Endothelial cell of umbilical vein (primary cell): ENCODE results near the gene TTLL5.

Experiments used
- EZH2 ChIP-seq: IDR thresholded peaks from 2 replicates; pipeline ENCODE4 v1.6.1; 2012; ENCODE audit warnings: borderline replicate concordance, low read depth, mild to moderate bottlenecking, moderate library complexity, low read length, inconsistent platforms; ENCODE audit not compliant: severe bottlenecking
- JUN ChIP-seq: IDR thresholded peaks from 2 replicates; pipeline ENCODE4 v1.6.1; 2011; ENCODE audit warnings: borderline replicate concordance, low read depth; ENCODE audit not compliant: insufficient read length, insufficient read depth
- POLR2AphosphoS5 ChIP-seq: IDR thresholded peaks from 2 replicates; pipeline ENCODE4 v1.6.1; 2012; ENCODE audit warnings: low read depth, mild to moderate bottlenecking, control low read depth, low read length, moderate library complexity; ENCODE audit not compliant: insufficient read depth
- TF ChIP-seq, protein P1 (sequence below), 2 donors: IDR thresholded peaks; 1 replicate in 1 of 2; 2 replicates in 1 of 2; pipeline ENCODE4 v1.5.1; 2011; ENCODE audit warnings: low read length in 2 of 2, mild to moderate bottlenecking in 2 of 2, moderate library complexity in 2 of 2, control low read depth in 1 of 2, inconsistent platforms in 1 of 2, low read depth in 1 of 2; ENCODE audit not compliant: insufficient read depth in 1 of 2; ENCODE audit errors: extremely low read depth in 1 of 2

DNA sequence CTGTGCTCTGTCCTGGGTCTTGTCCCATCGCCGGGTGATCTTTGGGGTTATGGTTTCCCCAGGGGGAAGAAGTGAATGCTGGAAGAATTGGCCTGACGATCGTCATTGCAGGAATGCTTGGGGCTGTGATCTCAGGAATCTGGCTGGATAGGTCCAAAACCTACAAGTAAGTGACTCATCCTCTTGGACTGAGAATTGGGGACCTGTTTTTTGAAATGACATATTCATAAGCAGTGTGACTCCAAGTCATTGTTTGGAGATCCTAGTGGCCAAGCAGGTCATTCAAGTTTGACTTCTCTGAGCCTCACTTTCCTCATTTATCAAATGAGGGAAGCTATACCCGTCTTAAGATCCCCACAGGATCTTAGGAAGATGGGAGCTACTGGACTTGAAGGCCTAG is 26.2 kb upstream of the TTLL5 start:
- TF ChIP-seq, protein P1, sequence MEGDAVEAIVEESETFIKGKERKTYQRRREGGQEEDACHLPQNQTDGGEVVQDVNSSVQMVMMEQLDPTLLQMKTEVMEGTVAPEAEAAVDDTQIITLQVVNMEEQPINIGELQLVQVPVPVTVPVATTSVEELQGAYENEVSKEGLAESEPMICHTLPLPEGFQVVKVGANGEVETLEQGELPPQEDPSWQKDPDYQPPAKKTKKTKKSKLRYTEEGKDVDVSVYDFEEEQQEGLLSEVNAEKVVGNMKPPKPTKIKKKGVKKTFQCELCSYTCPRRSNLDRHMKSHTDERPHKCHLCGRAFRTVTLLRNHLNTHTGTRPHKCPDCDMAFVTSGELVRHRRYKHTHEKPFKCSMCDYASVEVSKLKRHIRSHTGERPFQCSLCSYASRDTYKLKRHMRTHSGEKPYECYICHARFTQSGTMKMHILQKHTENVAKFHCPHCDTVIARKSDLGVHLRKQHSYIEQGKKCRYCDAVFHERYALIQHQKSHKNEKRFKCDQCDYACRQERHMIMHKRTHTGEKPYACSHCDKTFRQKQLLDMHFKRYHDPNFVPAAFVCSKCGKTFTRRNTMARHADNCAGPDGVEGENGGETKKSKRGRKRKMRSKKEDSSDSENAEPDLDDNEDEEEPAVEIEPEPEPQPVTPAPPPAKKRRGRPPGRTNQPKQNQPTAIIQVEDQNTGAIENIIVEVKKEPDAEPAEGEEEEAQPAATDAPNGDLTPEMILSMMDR (IDR thresholded peaks at IDR 0.05; ENCODE audit: extremely low read depth in 1 of 2, insufficient read depth in 1 of 2, low read depth in 1 of 2, low read length in 2 of 2), result no peak
- TF ChIP-seq POLR2AphosphoS5, result no peak
- TF ChIP-seq EZH2, result no peak
- no peak for TF ChIP-seq JUN
